Caki2 (cell line): ENCODE data around the gene ADAT2. TPM values are rescaled to one million over a fixed set of nuclear protein-coding genes. Genes with fewer than 3 reads are reported as not detected.
"Not testable (repeated sequence)": the region's sequence is repeated elsewhere in the genome, so short reads cannot be mapped to it uniquely, and the experiment has no call there.

ENCODE experiments used
- DNase-seq: peaks from one replicate; pipeline ENCODE4 v3.0.0-alpha.2; 2015; ENCODE audit warnings: low read depth
- in situ Hi-C: cut with HindIII; loops from 2 replicates; pipeline ENCODE4 v1.10.0; 2016; ENCODE audit warnings: low sequenced_read_pairs, low pct_unique_long_range_greater_than_20kb, mixed read lengths
- total RNA-seq: library from RNA; depleted of rRNA; stranded (reverse); fragments of >200 nt; shearing (Covaris generic); gene quantifications from 2 replicates; pipeline ENCODE4 v1.2.3, GENCODE V29; 2014; ENCODE audit warnings: low replicate concordance; rRNA removed

The ADAT2 gene
- total RNA-seq: 1.6 and 2.4 TPM in 2 replicates

DNA sequence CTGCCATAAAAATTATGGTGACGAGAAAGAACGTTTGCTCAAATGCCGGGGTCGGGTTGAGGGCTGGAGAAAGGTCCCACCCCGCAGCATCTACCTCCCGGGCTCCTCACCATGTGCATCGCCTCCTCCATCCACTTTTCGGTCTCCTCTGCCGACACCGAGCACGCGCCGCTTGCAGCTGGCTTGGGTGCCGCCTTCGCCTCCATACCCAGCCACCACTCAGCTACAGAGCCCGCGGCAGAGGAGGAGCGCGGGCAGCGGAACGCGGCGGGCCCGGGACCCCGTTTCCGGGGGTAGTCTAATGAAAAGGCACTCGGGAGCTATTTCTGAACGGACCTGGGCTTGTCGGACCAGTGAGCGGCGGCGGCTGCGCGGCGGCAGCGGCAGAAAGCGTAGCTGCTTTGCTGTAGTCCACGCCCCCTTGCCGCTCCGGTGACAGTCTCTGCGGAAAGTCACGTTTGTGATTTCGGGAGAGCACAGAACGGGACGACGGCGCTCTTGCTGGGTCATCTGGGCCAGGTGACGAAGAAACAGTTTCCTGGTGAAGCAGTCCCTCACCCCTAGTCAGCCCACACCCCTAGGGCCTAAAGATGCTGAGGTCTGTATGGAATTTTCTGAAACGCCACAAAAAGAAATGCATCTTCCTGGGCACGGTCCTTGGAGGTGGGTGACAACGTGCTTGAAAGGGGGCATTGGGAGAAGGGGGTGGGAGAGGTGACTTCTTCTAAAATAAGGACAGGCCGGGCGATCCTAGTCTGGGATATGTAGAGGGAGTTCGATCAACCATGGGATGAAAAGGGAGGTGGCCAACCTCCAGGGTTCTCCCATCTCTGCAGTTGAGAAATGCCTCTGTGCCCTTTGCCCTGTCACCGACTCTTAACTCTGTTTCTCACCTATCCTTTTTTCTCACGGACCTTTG lies at the start of gene ADAT2, which contains the start of gene PEX3:
Gene ADAT2 (minus strand): TSS at position 243 of the 919 bp plus-strand sequence. CDS start 37 bp downstream, at position 206.
Gene PEX3 (plus strand): TSS at position 353 of the 919 bp plus-strand sequence. CDS start 238 bp downstream, at position 591.
- peak; percentile 92 for DNase-seq
- in situ Hi-C loops: no loop called here

GRCh38 chr6:143498428-143498827 lies 47.9 kb upstream of the ADAT2 start:
- in situ Hi-C loops: no loop called here
- no peak for DNase-seq

- DNase-seq: no peak
- in situ Hi-C loops: no loop called here
Measured at GRCh38 chr6:143496974-143497373, 46.5 kb upstream of the ADAT2 start.

DNA sequence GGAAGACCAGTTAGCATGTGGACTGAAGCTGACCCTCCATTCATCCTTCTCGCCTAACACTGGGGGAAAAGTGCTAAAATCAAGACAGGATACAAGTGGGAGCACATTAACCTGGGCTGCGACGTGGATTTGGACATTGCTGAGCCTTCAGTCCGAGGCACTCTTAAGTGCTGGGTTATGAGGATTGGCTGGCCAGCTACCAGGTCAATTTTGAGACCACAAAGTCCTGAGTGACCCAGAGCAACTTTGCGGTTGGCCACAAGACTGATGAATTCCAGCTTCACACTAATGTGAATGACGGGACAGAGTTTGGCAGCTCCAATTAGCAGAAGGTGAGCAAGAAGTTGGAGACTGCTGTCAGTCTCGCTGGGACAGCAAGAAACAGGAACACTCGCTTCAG lies 40.3 kb upstream of the ADAT2 start:
- in situ Hi-C loops: no loop called here

GRCh38 chr6:143490244-143490643 lies 39.7 kb upstream of the ADAT2 start:
- DNase-seq: no peak
- in situ Hi-C loops: no loop called here

More for the DNA sequence above, 40.3 kb upstream of the ADAT2 start:
- DNase-seq: no peak

DNA sequence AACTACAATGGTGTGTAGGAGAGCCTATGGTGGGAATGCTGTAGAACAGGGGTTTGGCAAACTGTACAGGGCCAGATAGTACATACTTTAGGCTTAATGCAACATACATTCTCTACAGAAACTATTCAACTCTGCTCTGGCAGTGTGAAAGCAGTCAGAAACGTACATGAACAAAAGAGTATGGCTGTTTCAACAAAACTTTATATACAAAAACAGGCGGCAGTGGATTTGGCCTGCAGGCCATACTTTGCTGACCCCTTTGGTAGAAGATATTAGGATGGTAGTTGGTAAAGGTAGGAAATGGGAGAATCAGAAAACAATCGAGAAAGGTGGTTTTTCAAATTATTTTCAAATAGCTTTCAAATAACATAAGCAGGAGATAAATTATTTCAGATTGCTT lies 36.3 kb upstream of the ADAT2 start:
- in situ Hi-C loops: no loop called here
- no peak for DNase-seq

DNA sequence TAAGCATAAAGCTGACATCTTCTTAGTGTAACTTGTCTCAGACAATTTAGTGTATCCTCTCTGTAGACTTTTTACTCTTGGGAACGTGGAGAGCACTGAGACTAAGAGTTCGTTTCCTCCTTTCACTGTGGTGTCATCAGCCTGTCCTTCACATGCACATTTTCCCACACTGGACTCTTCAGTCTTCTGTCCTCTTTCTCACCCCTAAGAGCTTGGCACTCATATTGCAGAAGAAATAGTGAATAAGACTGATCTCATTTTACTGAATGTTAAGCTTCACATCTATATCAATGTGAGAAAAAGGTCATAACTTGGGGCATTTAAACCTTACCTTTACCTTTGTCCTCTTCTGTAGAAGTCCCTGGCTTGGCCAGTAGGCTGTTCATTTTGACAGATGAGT lies 35.5 kb upstream of the ADAT2 start:
- in situ Hi-C loops: no loop called here
- DNase-seq: no peak

DNA sequence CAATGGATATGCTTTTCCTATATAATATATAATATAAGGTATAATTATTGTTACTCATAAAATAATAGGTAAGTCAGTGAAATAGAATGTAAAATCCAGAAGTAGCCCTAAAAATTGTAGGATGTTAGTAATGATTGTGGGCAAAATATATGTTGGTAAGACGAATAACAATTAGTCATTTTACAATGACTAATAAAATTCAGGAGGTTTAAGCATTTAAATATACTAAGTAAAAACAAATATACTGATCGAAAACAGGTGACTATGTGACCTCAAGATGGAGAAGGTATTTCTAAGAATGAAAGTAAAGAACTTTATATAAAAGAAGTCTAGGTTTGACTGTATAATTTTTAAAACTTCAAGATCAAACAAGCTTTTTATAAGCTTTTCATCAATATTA lies 32.1 kb upstream of the ADAT2 start:
- in situ Hi-C loops: no loop called here
- no peak for DNase-seq

GRCh38 chr6:143478479-143479062 lies 28.1 kb upstream of the ADAT2 start:
- in situ Hi-C loops: no loop called here
- DNase-seq: no peak

DNA sequence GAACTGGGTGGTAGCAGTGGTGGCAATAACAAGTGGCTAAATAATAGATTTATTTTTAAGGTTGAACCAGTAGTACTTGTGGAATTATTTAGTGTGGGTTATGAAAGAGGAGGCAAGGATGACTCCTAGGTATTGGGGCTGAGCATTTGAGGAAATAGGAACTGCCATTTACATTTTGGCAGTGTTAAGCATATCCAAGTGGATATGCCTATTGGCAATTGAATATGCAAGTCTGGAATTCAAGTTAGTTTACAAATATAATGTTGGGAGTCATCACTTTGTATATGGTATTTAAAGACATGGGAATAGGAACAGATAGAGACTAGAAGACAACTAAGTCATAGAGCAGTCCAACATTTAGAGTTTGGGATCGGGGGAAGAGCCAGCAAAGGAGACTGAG lies 26.1 kb upstream of the ADAT2 start:
- in situ Hi-C loops: no loop called here
- DNase-seq: no peak

DNA sequence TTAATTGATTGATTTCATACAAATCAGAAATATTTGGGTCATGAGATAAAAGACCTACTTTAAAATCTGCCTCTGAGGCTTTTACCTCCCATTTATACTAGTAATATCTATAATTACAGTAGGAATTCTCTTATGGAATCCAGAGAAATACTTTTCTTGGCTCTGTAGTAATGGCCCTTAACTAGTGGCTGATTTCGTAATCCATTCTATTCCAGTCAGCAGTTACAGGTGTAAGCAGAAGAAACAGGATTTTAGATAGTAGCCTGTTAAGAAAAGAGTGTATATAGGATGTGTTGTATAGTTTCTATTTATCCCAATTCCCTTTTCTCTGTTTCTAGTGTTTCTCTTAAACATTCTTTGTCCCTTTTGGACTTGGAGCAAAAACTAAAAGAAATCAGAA lies 21.3 kb upstream of the ADAT2 start:
- no peak for DNase-seq
- in situ Hi-C loops: no loop called here

GRCh38 chr6:143468823-143469222 lies 18.3 kb upstream of the ADAT2 start:
- in situ Hi-C loops: not testable (repeated sequence)

GRCh38 chr6:143468026-143468425 lies 17.5 kb upstream of the ADAT2 start:
- in situ Hi-C loops: no loop called here
- no peak for DNase-seq

More at GRCh38 chr6:143468823-143469222, 18.3 kb upstream of the ADAT2 start:
- not testable (repeated sequence) for DNase-seq

GRCh38 chr6:143465546-143465945 lies 15.1 kb upstream of the ADAT2 start:
- DNase-seq: no peak
- in situ Hi-C loops: no loop called here

DNA sequence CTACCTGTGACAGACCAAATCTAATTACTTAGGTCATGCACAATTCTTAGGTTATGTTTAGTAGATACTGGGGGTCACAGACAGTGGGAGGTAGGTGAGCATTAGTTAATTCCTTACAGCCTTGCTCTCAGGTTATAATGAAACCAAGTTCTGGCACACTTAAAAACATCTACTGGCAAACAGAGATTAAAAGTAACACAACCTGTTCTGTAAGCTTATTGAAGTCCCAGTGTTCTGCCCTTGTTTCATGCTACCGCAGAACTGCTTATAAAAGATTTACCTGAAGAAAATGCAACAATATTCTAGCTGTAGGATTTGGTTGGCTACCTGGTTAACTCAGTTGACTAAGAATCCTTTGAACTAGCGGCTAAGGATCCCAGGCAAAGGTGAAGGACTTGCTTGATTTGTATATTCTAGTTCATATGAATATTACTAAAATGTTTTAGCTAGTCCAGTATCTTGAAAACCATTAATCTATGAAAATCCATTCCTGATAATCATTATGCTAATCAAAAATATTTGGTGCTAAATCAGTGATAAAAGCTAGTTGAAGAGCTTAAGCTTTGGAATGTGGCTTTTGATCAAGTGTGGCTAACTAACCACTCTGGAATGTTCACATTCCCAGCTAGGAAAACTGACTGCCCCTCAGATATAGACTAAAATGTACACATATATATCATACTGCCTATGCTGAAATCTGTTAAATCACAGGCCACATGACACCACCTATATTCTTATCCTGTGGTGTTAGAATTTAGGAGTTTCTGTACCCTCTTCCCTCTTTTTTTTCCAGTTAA lies 7.3 kb upstream of the ADAT2 start:
- no peak for DNase-seq
- in situ Hi-C loops: no loop called here

- DNase-seq: no peak
Measured at GRCh38 chr6:143451531-143451930, 1.0 kb upstream of the ADAT2 start.

GRCh38 chr6:143449714-143450452 lies 612 bp downstream of the ADAT2 start:
- peak; percentile 24 for DNase-seq
- in situ Hi-C loops: no loop called here

More at GRCh38 chr6:143451531-143451930, 1.0 kb upstream of the ADAT2 start:
- in situ Hi-C loops: no loop called here
